Activated gamma-delta T cell (primary cell): ENCODE data around the gene SMPX.
"Not testable (repeated sequence)": the region's sequence is repeated elsewhere in the genome, so short reads cannot be mapped to it uniquely, and the experiment has no call there.

Experiments used
- DNase-seq: peaks from one replicate; lab custom pipeline; 2025; lab: John Stamatoyannopoulos, UW
- total RNA-seq, 2 donors: gene quantifications; one replicate each; lab custom pipeline; 2026; lab: John Stamatoyannopoulos, UW

SMPX gene
- total RNA-seq = 0 reads per million in 2 donors

- no peak for DNase-seq
Observed at GRCh38 chrX:21757960-21758359, at the start of gene SMPX. Gene SMPX (minus strand): TSS chrX:21758116. CDS start chrX:21754290, 3,826 bp downstream.

GRCh38 chrX:21806691-21807090 is 48.8 kb upstream of the SMPX start:
- no peak for DNase-seq

GRCh38 chrX:21802839-21803238 is 44.9 kb upstream of the SMPX start:
- DNase-seq = no peak

GRCh38 chrX:21802054-21802670 is 44.2 kb upstream of the SMPX start:
- DNase-seq = no peak

- DNase-seq = no peak
Observed at GRCh38 chrX:21800344-21800770, 42.4 kb upstream of the SMPX start.

- DNase-seq = no peak
Observed at GRCh38 chrX:21799767-21800166, 41.9 kb upstream of the SMPX start.

GRCh38 chrX:21798677-21799219 is 40.8 kb upstream of the SMPX start:
- DNase-seq = no peak

- no peak for DNase-seq
Observed at GRCh38 chrX:21781976-21782375, 24.1 kb upstream of the SMPX start.

- DNase-seq = no peak
Observed at GRCh38 chrX:21781525-21781924, 23.6 kb upstream of the SMPX start.

GRCh38 chrX:21779095-21779494 is 21.2 kb upstream of the SMPX start:
- no peak for DNase-seq

GRCh38 chrX:21778236-21778635 is 20.3 kb upstream of the SMPX start:
- DNase-seq = no peak

- DNase-seq = not testable (repeated sequence)
Observed at GRCh38 chrX:21775128-21775527, 17.2 kb upstream of the SMPX start.

- not testable (repeated sequence) for DNase-seq
Observed at GRCh38 chrX:21773036-21773435, 15.1 kb upstream of the SMPX start.

- DNase-seq = no peak
Observed at GRCh38 chrX:21770631-21771321, 12.9 kb upstream of the SMPX start.

GRCh38 chrX:21766101-21766500 is 8.2 kb upstream of the SMPX start:
- DNase-seq = no peak

GRCh38 chrX:21764008-21764407 is 6.1 kb upstream of the SMPX start:
- no peak for DNase-seq

- DNase-seq = no peak
Observed at GRCh38 chrX:21758488-21758887, 572 bp upstream of the SMPX start.

GRCh38 chrX:21756785-21757529 is 959 bp downstream of the SMPX start:
- DNase-seq = no peak

- DNase-seq = no peak
Observed at GRCh38 chrX:21749924-21750323, 8.0 kb downstream of the SMPX start.

- no peak for DNase-seq
Observed at GRCh38 chrX:21748235-21748634, 9.7 kb downstream of the SMPX start.

- no peak for DNase-seq
Observed at GRCh38 chrX:21747558-21747957, 10.4 kb downstream of the SMPX start.

- DNase-seq = no peak
Observed at GRCh38 chrX:21745756-21746155, 12.2 kb downstream of the SMPX start.

- DNase-seq = no peak
Observed at GRCh38 chrX:21744721-21745120, 13.2 kb downstream of the SMPX start.
